Measurements from ENCODE around the gene RAD23A. TPM values are rescaled to one million over a fixed set of nuclear protein-coding genes. Genes with fewer than 3 reads are reported as not detected.

Gene RAD23A
- total RNA-seq, 4 donors from 2014 or later, result 54.1 to 86.5 (median 75.3) TPM

DNA sequence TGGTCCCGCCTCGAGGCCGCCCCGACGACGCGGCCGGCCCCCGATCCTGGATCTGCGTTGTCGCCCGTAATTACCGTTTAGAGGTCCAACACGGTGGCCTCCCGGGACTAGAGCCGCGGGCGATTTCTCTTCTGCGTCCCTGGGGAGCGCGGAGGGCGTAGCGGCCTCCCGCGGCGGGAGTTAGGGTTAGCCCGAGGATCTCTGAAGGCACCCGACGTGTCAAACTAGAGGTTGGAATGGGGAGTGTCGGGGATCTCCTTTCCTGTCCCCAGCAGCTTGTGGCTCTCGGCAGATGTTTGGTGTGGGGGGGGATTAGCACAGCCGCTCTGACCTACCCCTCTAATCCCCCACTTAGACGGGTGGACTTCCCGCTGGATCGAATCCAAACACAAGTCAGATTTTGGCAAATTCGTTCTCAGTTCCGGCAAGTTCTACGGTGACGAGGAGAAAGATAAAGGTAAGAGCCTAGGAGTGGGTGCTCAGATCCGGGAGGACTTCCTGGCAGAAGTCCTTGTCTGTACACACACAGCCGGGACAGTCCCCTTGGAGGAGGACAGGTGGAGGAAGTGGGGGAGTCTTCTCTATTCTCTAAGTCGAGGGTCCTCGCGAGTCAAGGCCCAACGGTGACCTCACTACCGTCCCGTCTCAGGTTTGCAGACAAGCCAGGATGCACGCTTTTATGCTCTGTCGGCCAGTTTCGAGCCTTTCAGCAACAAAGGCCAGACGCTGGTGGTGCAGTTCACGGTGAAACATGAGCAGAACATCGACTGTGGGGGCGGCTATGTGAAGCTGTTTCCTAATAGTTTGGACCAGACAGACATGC, 6.7 kb upstream of the RAD23A start:
- peak in 2 of 3 donors; percentile 43 to 70 for DNase-seq

DNA sequence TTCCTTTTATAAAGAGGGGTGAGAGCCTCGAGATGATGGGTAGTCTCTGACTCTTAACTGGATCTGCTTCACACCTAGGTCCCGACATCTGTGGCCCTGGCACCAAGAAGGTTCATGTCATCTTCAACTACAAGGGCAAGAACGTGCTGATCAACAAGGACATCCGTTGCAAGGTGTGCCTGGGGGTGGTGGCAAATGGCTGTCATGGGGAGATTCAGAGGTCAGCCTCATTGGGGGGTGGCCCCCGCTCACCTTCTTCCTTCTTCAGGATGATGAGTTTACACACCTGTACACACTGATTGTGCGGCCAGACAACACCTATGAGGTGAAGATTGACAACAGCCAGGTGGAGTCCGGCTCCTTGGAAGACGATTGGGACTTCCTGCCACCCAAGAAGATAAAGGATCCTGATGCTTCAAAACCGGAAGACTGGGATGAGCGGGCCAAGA, 5.7 kb upstream of the RAD23A start:
- H3K27me3 ChIP-seq, result no peaks in the 10 kb centered on the region
- DNase-seq, result no peak
- H3K9me3 ChIP-seq, result no peaks in the 10 kb centered on the region
- TF ChIP-seq POLR2A (IDR thresholded peaks at IDR 0.05), result no peak
- TF ChIP-seq, protein P1, sequence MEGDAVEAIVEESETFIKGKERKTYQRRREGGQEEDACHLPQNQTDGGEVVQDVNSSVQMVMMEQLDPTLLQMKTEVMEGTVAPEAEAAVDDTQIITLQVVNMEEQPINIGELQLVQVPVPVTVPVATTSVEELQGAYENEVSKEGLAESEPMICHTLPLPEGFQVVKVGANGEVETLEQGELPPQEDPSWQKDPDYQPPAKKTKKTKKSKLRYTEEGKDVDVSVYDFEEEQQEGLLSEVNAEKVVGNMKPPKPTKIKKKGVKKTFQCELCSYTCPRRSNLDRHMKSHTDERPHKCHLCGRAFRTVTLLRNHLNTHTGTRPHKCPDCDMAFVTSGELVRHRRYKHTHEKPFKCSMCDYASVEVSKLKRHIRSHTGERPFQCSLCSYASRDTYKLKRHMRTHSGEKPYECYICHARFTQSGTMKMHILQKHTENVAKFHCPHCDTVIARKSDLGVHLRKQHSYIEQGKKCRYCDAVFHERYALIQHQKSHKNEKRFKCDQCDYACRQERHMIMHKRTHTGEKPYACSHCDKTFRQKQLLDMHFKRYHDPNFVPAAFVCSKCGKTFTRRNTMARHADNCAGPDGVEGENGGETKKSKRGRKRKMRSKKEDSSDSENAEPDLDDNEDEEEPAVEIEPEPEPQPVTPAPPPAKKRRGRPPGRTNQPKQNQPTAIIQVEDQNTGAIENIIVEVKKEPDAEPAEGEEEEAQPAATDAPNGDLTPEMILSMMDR (IDR thresholded peaks at IDR 0.05), result no peak
- peaks cover 0 to 50% (median 0%) of the 10 kb centered on the region in 3 donors for H3K36me3 ChIP-seq
- peak overlapping the region; percentile 43 to 97 (median 90) for H3K27ac ChIP-seq
- H3K4me3 ChIP-seq, result peak overlapping the region; percentile 80 to 99 (median 88)
- H3K4me1 ChIP-seq, result peaks cover 0 to 51% (median 20%) of the 10 kb centered on the region in 4 donors

More for the DNA sequence above, 6.7 kb upstream of the RAD23A start:
- Histone ChIP-seq H3K4me3 (peak overlapping the region; percentile 80 to 99 (median 88)), H3K27me3 (no peaks in the 10 kb centered on the region), H3K36me3 (peaks cover 0 to 42% (median 0%) of the 10 kb centered on the region in 3 donors), H3K9me3 (no peaks in the 10 kb centered on the region), H3K4me1 (peaks cover 0 to 51% (median 20%) of the 10 kb centered on the region in 4 donors), H3K27ac (peak overlapping the region; percentile 85 to 97 (median 90))
- TF ChIP-seq POLR2A (IDR thresholded peaks at IDR 0.05), result no peak
- TF ChIP-seq, protein P1 (IDR thresholded peaks at IDR 0.05), result peak in 3 of 6 experiments; percentile 12 to 48 (median 33)

DNA sequence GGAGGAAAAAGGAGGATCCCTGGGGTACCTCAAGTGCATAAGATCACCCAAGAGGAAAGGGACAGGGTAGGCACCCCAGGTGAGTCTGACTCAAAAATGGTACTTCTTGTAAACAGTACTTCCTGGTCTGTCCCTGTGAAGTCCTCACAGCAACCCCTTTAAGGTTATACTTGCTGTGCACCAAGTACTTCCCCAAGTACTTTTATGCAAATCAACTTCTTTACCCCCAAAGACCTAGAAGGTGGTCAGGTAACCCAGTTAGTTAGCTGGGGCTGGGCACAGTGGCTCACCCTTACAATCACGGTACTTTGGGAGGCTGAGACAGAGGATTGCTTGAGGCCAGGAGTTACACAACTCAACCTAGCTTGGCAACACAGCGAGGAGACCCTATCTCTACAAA, 4.8 kb upstream of the RAD23A start:
- H3K36me3 ChIP-seq, result peaks cover 0 to 50% (median 0%) of the 10 kb centered on the region in 3 donors
- no peak for TF ChIP-seq POLR2A (IDR thresholded peaks at IDR 0.05)
- TF ChIP-seq, protein P1 (IDR thresholded peaks at IDR 0.05), result no peak
- H3K27ac ChIP-seq, result peak overlapping the region in 2 of 4 donors; percentile 43 to 97
- no peaks in the 10 kb centered on the region for H3K9me3 ChIP-seq
- peaks cover 0 to 51% (median 20%) of the 10 kb centered on the region in 4 donors for H3K4me1 ChIP-seq
- peak overlapping the region in 2 of 4 donors; percentile 80 to 81 for H3K4me3 ChIP-seq
- H3K27me3 ChIP-seq, result no peaks in the 10 kb centered on the region
- DNase-seq, result no peak

DNA sequence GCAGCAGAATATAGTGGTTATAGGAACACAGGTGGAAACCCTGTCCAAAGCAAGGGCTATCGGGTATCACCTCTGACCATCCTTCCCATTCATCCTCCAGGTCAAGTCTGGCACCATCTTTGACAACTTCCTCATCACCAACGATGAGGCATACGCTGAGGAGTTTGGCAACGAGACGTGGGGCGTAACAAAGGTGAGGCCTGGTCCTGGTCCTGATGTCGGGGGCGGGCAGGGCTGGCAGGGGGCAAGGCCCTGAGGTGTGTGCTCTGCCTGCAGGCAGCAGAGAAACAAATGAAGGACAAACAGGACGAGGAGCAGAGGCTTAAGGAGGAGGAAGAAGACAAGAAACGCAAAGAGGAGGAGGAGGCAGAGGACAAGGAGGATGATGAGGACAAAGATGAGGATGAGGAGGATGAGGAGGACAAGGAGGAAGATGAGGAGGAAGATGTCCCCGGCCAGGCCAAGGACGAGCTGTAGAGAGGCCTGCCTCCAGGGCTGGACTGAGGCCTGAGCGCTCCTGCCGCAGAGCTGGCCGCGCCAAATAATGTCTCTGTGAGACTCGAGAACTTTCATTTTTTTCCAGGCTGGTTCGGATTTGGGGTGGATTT, 2.1 kb upstream of the RAD23A start:
- Histone ChIP-seq H3K36me3 (peaks cover 0 to 60% (median 0%) of the 10 kb centered on the region in 3 donors), H3K4me1 (peaks cover 0 to 57% (median 18%) of the 10 kb centered on the region in 4 donors), H3K4me3 (no peak overlapping the region), H3K27ac (peak overlapping the region in 1 of 4 donors; percentile 25), H3K27me3 (no peaks in the 10 kb centered on the region), H3K9me3 (no peaks in the 10 kb centered on the region)
- no peak for DNase-seq
- TF ChIP-seq, protein P1 (IDR thresholded peaks at IDR 0.05), result no peak
- no peak for TF ChIP-seq POLR2A (IDR thresholded peaks at IDR 0.05)

DNA sequence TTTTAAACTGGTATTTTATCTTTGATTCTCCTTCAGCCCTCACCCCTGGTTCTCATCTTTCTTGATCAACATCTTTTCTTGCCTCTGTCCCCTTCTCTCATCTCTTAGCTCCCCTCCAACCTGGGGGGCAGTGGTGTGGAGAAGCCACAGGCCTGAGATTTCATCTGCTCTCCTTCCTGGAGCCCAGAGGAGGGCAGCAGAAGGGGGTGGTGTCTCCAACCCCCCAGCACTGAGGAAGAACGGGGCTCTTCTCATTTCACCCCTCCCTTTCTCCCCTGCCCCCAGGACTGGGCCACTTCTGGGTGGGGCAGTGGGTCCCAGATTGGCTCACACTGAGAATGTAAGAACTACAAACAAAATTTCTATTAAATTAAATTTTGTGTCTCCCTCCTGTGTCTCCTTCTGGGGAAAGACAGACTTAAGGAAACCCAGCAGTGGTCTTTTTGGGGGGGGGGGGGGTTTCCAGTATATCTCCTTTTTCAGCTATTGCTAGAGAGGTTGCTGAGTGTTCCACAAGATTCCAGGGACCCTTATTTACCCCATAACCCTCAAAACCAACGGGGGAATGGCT, 1.5 kb upstream of the RAD23A start:
- no peak for DNase-seq
- Histone ChIP-seq H3K27me3 (no peaks in the 10 kb centered on the region), H3K4me1 (peaks cover 0 to 57% (median 18%) of the 10 kb centered on the region in 4 donors), H3K4me3 (no peak overlapping the region), H3K36me3 (peaks cover 0 to 67% (median 0%) of the 10 kb centered on the region in 3 donors), H3K27ac (peak overlapping the region in 3 of 4 donors; percentile 93 to 97 (median 94)), H3K9me3 (no peaks in the 10 kb centered on the region)
- TF ChIP-seq POLR2A (IDR thresholded peaks at IDR 0.05), result no peak
- TF ChIP-seq, protein P1 (IDR thresholded peaks at IDR 0.05), result no peak
